NCI-H345 treated with DMSO at 0.1 percent for 48 hours (cell line): ENCODE measurements around the gene HSF5.
"Not testable (repeated sequence)": the region's sequence is repeated elsewhere in the genome, so short reads cannot be mapped to it uniquely, and the experiment has no call there.

Source experiments
- DNase-seq: peaks from one replicate; lab custom pipeline; 2025; ENCODE audit not compliant: unreplicated experiment; lab: John Stamatoyannopoulos, UW

HSF5 gene

GRCh38 chr17:58415371-58416055 lies 72.7 kb downstream of the HSF5 start:
- no peak for DNase-seq

GRCh38 chr17:58414596-58414997 lies 73.6 kb downstream of the HSF5 start:
- no peak for DNase-seq

- no peak for DNase-seq
Measured at GRCh38 chr17:58413684-58414083, 74.5 kb downstream of the HSF5 start.

- DNase-seq = no peak
Measured at GRCh38 chr17:58412961-58413586, 75.1 kb downstream of the HSF5 start.

- no peak for DNase-seq
Measured at GRCh38 chr17:58412064-58412703, 76.0 kb downstream of the HSF5 start.

GRCh38 chr17:58411408-58411894 lies 76.8 kb downstream of the HSF5 start:
- no peak for DNase-seq

- DNase-seq = no peak
Measured at GRCh38 chr17:58410714-58411407, 77.3 kb downstream of the HSF5 start.

- DNase-seq = no peak
Measured at GRCh38 chr17:58409432-58409831, 78.8 kb downstream of the HSF5 start.

GRCh38 chr17:58403311-58403710 lies 84.9 kb downstream of the HSF5 start:
- DNase-seq = no peak

- DNase-seq = no peak
Measured at GRCh38 chr17:58402679-58403078, 85.5 kb downstream of the HSF5 start.

- no peak for DNase-seq
Measured at GRCh38 chr17:58402047-58402446, 86.2 kb downstream of the HSF5 start.

GRCh38 chr17:58401287-58401686 lies 86.9 kb downstream of the HSF5 start:
- peak; percentile 47 for DNase-seq

- DNase-seq = no peak
Measured at GRCh38 chr17:58400826-58401225, 87.4 kb downstream of the HSF5 start.

- DNase-seq = no peak
Measured at GRCh38 chr17:58399974-58400373, 88.2 kb downstream of the HSF5 start.

- no peak for DNase-seq
Measured at GRCh38 chr17:58398574-58399266, 89.5 kb downstream of the HSF5 start.

- not testable (repeated sequence) for DNase-seq
Measured at GRCh38 chr17:58397421-58397820, 90.8 kb downstream of the HSF5 start.

- DNase-seq = no peak
Measured at GRCh38 chr17:58396173-58396572, 92.0 kb downstream of the HSF5 start.

GRCh38 chr17:58394534-58395223 lies 93.5 kb downstream of the HSF5 start:
- no peak for DNase-seq

GRCh38 chr17:58391302-58391984 lies 96.8 kb downstream of the HSF5 start:
- DNase-seq = peak; percentile 94

- no peak for DNase-seq
Measured at GRCh38 chr17:58390884-58391283, 97.3 kb downstream of the HSF5 start.
